Stimulated activated CD4-positive, alpha-beta T cell treated with anti-CD3 and anti-CD28 coated beads, Interleukin-12 subunit alpha, Interleukin-12 subunit beta, amount 100 ng/mL, for 24 hours (primary cell): ENCODE results near the gene CDC27.
"Not testable (repeated sequence)": the region's sequence is repeated elsewhere in the genome, so short reads cannot be mapped to it uniquely, and the experiment has no call there.

Experiments used
- DNase-seq, 2 experiments: peaks; one replicate each; pipeline ENCODE4 v3.0.0-alpha.2; 2020; ENCODE audit warnings: low read depth in 2 of 2

The CDC27 gene

GRCh38 chr17:47220531-47220999 lies 31.5 kb upstream of the CDC27 start:
- DNase-seq: no peak

DNA sequence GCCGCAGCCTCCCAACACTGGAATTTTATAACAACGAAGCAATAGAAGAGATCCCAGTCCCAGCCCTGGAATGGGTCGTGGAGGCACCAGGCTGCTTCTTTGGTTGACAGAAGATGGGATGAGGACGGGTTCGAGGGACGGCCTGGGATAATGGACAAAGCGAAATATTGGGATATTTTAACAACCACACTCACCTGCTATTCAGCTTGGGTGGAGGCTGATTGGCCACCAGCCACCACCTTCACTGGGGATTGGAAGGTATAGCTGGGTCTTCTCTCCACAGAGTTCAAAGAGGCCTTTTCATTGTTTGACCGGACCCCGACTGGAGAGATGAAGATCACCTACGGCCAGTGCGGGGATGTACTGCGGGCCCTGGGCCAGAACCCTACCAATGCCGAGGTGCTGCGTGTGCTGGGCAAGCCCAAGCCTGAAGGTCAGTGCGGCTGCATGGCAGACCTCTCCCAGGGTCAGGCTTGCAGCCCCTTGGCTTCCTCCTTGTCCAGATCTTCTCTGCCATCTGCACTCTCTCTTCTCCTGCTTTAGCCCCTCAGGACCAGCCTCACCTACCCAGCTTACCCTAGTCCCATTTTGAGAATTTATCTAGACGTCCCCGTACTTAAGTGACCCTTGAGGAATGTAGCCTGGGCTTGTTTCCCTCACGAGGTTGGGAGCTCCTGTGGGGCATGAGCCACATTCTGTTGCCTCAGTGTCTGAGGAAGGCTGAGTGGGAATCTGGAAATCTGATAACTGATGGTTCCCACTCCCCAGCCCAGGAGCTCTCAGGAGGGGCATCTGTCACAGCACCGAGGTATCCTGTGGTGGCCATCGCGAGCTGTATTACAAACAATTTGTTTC lies 30.8 kb upstream of the CDC27 start:
- no peak for DNase-seq

GRCh38 chr17:47218896-47219430 lies 29.9 kb upstream of the CDC27 start:
- no peak for DNase-seq

DNA sequence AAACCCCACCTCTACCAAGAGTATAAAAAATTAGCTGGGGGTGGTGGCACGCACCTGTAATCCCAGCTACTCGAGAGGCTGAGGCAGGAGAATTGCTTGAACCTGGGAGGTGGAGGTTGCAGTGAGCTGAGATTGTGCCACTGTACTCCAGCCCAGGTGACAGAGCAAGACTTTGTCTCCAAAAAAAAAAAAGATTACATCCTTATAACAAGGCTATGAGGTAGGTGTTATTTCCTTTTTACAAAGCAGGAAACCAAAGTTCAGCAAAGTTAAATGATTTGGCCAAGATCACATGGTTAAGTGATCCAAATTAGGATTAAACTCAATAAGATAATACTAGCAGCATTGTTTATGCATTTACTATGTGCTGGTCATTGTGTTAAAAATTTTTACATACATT lies 28.2 kb upstream of the CDC27 start:
- DNase-seq: not testable (repeated sequence)

DNA sequence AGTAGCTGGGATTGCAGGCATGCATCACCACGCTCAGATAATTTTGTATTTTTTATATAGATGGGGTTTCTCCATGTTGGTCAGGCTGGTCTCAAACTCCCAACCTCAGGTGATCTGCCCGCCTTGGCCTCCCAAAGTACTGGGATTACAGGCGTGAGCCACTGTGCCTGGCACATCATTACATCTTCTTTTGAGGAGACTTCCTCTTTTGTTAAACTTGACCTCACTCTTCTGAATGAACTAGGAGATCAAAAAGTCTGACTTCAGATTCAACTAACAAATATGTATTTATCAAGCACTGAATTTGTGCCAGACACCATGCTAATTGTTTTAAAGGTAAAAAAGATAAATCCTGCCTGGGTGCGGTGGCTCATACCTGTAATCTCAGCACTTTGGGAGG lies 27.7 kb upstream of the CDC27 start:
- DNase-seq: not testable (repeated sequence)

DNA sequence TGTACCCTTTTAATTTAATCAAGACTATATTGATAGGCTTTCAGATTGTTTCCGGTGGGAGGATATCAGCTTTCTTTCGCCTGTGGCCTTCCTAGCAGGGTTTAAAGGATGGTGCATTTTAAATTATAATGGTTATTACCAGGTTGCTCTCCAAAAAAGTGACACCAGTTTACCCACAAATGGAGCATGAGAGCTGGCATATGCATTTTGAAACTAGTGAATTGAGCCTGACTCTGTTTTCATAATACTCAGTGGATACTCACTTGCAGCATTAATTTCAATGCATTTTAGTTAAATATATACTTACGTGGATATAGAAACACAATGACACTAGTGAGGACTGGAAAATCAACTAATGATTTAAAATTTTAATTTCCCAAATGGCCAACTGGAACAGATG lies 25.8 kb upstream of the CDC27 start:
- DNase-seq: no peak

GRCh38 chr17:47213540-47213939 lies 24.4 kb upstream of the CDC27 start:
- no peak for DNase-seq

GRCh38 chr17:47212458-47212857 lies 23.4 kb upstream of the CDC27 start:
- no peak for DNase-seq

GRCh38 chr17:47210779-47211178 lies 21.7 kb upstream of the CDC27 start:
- no peak for DNase-seq

DNA sequence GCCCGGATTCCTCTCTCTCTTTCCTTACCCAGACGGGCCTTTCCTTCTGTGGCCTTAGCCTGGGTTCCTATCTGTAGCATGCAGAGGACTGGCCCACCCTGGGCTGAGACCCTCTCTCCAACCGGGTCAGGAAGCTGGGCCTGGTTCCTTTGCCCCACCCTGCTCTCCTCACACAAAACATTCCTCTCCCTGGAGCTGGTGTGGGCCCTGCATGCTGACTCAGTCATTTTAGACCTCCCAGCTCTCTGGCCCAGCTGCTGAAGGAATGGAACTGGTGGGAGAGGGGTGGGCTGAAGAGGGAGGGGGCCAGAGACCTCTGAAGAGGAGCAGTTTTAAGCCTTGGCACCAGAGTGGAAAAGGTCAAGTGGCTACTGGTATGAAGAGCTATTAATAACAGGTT lies 21.0 kb upstream of the CDC27 start:
- DNase-seq: no peak

DNA sequence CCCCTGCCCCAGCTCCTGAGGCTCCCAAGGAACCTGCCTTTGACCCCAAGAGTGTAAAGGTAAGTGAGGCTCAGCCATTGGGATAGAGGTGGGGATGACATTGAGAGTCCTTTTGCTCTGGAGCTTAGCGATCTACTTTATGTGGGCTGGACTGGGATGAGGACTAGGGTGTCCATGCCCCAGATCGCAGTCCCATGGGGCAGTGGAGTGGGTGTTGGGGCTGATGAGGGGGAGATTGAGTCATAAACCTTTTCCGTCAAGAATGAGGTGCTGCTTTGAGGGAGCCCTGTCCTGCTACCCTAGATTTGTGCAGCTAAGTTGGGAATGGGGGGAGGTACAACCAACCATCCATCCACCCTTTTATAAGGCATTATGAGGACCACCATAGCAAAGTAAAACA lies 20.4 kb upstream of the CDC27 start:
- DNase-seq: no peak

DNA sequence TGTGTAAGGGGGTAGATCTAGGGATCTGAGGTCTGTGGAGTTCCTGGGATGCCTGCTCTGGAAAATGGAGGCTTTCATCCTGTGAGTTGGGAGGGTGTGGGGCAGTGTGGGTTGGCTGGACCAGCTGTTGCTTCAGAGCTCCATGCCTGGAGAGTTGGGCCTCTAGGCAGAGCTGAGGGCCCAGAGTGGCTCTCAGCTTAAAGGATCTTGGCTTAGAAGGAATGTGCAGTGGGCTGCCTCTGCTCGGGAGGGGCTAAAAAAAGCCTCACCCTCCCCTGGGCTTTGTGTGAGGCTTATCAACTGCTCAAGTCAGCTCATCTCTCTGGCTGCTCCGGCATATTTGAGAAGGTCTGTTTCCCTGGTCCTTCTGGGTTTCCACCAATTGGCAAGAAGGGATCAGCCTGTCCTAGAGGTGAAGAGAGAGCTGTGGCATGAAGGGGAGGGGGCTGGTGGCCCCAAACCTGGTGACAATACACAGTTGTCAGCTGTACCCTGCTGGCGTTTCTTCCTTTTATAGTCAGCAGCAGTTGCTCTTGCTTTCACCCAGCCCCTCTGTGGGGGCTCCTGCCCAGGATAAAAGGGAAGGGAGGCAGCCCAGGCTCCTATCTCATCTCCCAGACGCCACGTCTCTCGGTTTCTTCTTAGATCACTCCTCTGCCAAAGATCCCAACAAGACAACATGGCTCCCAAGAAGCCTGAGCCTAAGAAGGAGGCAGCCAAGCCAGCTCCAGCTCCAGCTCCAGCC lies 19.8 kb upstream of the CDC27 start, which contains the start of gene MYL4:
Gene MYL4 (plus strand): TSS at position 605 of the 745 bp plus-strand sequence. CDS start 75 bp downstream, at position 680.
- no peak for DNase-seq

GRCh38 chr17:47207143-47208067 lies 18.3 kb upstream of the CDC27 start:
- no peak for DNase-seq

- peak; percentile 27 to 34 for DNase-seq
Measured at GRCh38 chr17:47205419-47205963, 16.4 kb upstream of the CDC27 start.

DNA sequence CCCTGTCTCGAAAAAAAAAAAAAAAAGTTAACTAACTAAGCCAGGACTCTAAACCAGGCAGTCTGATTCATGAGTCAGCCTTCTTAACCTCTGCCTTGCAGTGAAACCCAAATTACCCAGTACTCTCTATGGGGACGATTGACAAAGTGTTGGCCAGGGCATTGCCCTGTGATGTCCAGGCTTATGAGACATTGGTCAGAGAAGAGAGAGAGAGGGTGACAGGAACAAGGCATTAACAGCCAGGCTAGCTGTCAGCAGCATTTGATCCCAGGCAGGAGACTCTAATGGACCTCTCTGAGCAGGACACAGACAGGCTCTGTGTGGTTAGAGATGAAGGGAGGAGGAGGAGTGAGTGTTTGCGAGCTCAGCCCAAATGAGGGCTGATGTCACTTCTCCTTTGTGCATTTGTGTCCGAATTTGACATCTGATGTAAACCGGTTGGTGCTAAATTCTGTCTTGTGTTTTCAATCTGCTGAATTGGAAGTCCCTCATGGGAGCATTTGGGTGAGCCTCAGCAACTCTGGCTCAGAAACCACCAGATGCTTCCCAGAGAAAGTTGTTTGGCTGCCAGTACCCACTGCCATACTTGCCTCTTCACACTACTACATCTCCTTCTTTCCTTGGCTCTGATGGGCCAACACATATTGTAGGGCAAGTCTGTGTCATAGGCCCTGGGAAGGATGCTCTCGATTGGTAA lies 15.8 kb upstream of the CDC27 start:
- DNase-seq: no peak

DNA sequence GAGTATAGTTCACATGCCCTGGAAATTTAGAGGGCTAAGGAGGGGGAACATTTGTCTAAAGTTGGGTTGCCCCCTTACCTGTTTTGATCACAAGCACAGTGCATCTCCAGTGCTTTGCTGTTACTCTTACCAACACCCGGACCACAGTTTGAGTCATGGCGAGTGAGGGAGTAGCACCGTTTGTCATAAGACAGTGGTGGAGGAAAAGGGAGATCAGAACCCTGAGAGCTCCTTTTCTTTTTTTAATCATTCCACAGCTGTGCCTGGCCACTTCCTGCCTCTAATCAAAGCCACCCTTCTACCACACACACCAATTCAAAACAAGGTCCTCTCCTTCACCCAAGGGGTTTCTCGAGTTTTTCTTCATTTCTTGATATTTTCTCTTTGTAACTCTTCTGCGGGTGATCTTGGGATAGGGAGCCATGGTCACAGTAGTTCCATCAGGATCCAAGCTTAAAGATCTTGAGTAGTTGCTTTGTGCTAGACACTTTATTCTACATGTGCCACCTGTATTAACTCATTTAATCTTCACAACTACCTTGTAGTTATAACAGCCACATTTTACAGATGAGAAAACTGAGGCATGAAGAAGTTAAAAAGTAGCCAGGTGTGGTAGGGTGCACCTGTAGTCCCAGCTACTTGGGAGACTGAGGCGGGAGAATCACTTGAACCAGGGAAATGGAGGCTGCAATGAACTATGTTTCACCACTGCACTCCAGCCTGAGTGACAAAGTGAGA lies 15.1 kb upstream of the CDC27 start:
- peak in 1 of 2 experiments; percentile 31 for DNase-seq

DNA sequence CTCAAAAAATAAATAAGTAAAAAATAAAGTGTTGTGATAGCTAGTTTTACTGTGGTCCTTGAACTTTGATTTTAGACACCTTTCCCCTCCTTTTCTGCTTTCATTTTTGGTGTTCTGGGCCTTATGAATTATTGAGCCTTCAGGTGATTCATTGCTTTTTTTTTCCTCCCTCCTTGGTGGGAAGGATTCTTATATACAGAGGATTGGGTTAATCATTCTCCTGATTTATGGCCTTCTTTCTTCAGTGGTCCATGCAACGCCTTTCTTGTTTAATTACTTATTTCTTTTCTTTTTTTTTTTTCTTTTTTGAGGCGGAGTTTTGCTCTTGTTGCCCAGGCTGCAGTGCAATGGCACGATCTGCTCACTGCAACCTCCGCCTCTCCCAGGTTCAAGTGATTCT lies 12.1 kb upstream of the CDC27 start:
- DNase-seq: no peak

DNA sequence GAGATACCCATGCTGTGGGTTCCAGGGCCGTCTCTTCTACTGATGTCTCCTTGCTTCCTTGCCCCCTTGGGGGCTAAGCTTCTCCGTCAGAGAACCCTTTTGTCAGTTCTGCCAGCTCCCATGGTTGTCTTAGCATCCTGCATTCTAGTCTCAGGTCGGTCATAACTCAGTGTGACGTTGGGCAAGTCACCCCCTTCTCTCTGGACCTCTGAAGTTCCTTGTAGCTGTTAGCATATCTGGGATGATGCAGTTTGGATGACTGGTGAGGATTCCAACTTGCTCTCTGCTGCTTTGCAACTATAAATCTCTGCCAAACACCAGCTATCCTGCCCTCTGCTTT lies 11.2 kb upstream of the CDC27 start:
- DNase-seq: no peak

- no peak for DNase-seq
Measured at GRCh38 chr17:47199627-47200324, 10.7 kb upstream of the CDC27 start.
